ENCODE results near the gene NOTCH4. TPM values are rescaled to one million over a fixed set of nuclear protein-coding genes. Genes with fewer than 3 reads are reported as not detected.
"Not testable (repeated sequence)": the region's sequence is repeated elsewhere in the genome, so short reads cannot be mapped to it uniquely, and the experiment has no call there.

The NOTCH4 gene
- total RNA-seq, result 0.77 and 0.99 TPM in 2 replicates
- 0.42 and 0.66 TPM in 2 replicates for polyA plus RNA-seq
- 0.27 and 0.44 TPM in 2 replicates for polyA plus RNA-seq (2012)
- polyA minus RNA-seq (ENCODE audit: low replicate concordance), result 0.20 TPM in 1 of 2 replicates, not detected in the other

- Histone ChIP-seq H3K9me3 (ENCODE audit: control insufficient read depth, insufficient read depth, low read depth, low read length) (no peaks in the 10 kb centered on the region), H3K79me2 (ENCODE audit: control insufficient read depth, insufficient read depth, low read length) (no peaks in the 10 kb centered on the region), H3K4me3 (replicated peaks in 1 of 4; ENCODE audit: control extremely low read depth in 1 of 4, insufficient read depth in 1 of 4, low read depth in 3 of 4, low read length in 4 of 4) (no peak within 1 kb of the TSS), H3K4me2 (ENCODE audit: extremely low read depth, insufficient read depth, low read length) (no peak within 1 kb of the TSS), H3K27me3 (ENCODE audit: control insufficient read depth, insufficient read depth, low read length) (peaks cover 3% of the 10 kb centered on the region), H3K27ac (ENCODE audit: insufficient read depth, low read length) (no peak within 1 kb of the TSS), H2AFZ (ENCODE audit: low read length) (no peak within 1 kb of the TSS), H3K36me3 (ENCODE audit: control insufficient read depth, insufficient read depth, low read length) (no peaks in the 10 kb centered on the region), H4K20me1 (ENCODE audit: control insufficient read depth, extremely low read depth, insufficient read depth, low read length) (no peaks in the 10 kb centered on the region), H3K4me1 (ENCODE audit: control insufficient read depth, extremely low read depth, insufficient read depth, low read length) (no peaks in the 10 kb centered on the region), H3K9ac (ENCODE audit: insufficient read depth, low read length) (no peak within 1 kb of the TSS)
- TF ChIP-seq CTCF (conservative IDR thresholded peaks at IDR 0.05 in 1 of 2, IDR thresholded peaks at IDR 0.05 in 1 of 2; ENCODE audit: low read depth in 1 of 2, low read length in 2 of 2), result no peak
- TF ChIP-seq EZH2 (IDR thresholded peaks at IDR 0.05; ENCODE audit: low read length, missing control alignments), result no peak
- no peak for DNase-seq (ENCODE audit: low read depth in 2 of 2)
Measured at GRCh38 chr6:32223258-32224235, at the start of gene NOTCH4. TSS of gene NOTCH4 (minus strand) at chr6:32224067. CDS start at chr6:32223928, 139 bp downstream.

- Histone ChIP-seq H3K4me1 (ENCODE audit: control insufficient read depth, extremely low read depth, insufficient read depth, low read length) (no peaks in the 10 kb centered on the region), H3K4me3 (replicated peaks in 1 of 4; ENCODE audit: control extremely low read depth in 1 of 4, insufficient read depth in 1 of 4, low read depth in 3 of 4, low read length in 4 of 4) (no peak overlapping the region), H3K9me3 (ENCODE audit: control insufficient read depth, insufficient read depth, low read depth, low read length) (no peaks in the 10 kb centered on the region), H3K27me3 (ENCODE audit: control insufficient read depth, insufficient read depth, low read length) (no peaks in the 10 kb centered on the region), H2AFZ (ENCODE audit: low read length) (no peak overlapping the region), H3K9ac (ENCODE audit: insufficient read depth, low read length) (no peak overlapping the region), H3K79me2 (ENCODE audit: control insufficient read depth, insufficient read depth, low read length) (no peaks in the 10 kb centered on the region), H3K27ac (ENCODE audit: insufficient read depth, low read length) (no peak overlapping the region), H3K4me2 (ENCODE audit: extremely low read depth, insufficient read depth, low read length) (no peak overlapping the region), H3K36me3 (ENCODE audit: control insufficient read depth, insufficient read depth, low read length) (no peaks in the 10 kb centered on the region), H4K20me1 (ENCODE audit: control insufficient read depth, extremely low read depth, insufficient read depth, low read length) (no peaks in the 10 kb centered on the region)
- TF ChIP-seq EZH2 (IDR thresholded peaks at IDR 0.05; ENCODE audit: low read length, missing control alignments), result no peak
- TF ChIP-seq CTCF (conservative IDR thresholded peaks at IDR 0.05 in 1 of 2, IDR thresholded peaks at IDR 0.05 in 1 of 2; ENCODE audit: low read depth in 1 of 2, low read length in 2 of 2), result no peak
- DNase-seq (ENCODE audit: low read depth in 2 of 2), result no peak
Measured at GRCh38 chr6:32271429-32271828, 47.6 kb upstream of the NOTCH4 start.

GRCh38 chr6:32268459-32268858 lies 44.6 kb upstream of the NOTCH4 start:
- H3K9me3 ChIP-seq (ENCODE audit: control insufficient read depth, insufficient read depth, low read depth, low read length); DNase-seq (ENCODE audit: low read depth in 2 of 2); H3K27ac ChIP-seq (ENCODE audit: insufficient read depth, low read length); H3K27me3 ChIP-seq (ENCODE audit: control insufficient read depth, insufficient read depth, low read length); H3K9ac ChIP-seq (ENCODE audit: insufficient read depth, low read length); H3K79me2 ChIP-seq (ENCODE audit: control insufficient read depth, insufficient read depth, low read length); H3K4me1 ChIP-seq (ENCODE audit: control insufficient read depth, extremely low read depth, insufficient read depth, low read length); H3K4me3 ChIP-seq (replicated peaks in 1 of 4; ENCODE audit: control extremely low read depth in 1 of 4, insufficient read depth in 1 of 4, low read depth in 3 of 4, low read length in 4 of 4); H4K20me1 ChIP-seq (ENCODE audit: control insufficient read depth, extremely low read depth, insufficient read depth, low read length); H3K36me3 ChIP-seq (ENCODE audit: control insufficient read depth, insufficient read depth, low read length); H2AFZ ChIP-seq (ENCODE audit: low read length); H3K4me2 ChIP-seq (ENCODE audit: extremely low read depth, insufficient read depth, low read length): not testable (repeated sequence)
